Measurements from ENCODE around the gene RNF213. TPM values are rescaled to one million over a fixed set of nuclear protein-coding genes. Genes with fewer than 3 reads are reported as not detected.

RNF213 gene
- total RNA-seq, 3 donors from 2014 or later = 135 to 143 (median 136) TPM

- no peak overlapping the region for H3K4me3 ChIP-seq
- no peak for ATAC-seq
- no peaks in the 10 kb centered on the region for H3K36me3 ChIP-seq (ENCODE audit: low read depth)
- TF ChIP-seq, protein P1, sequence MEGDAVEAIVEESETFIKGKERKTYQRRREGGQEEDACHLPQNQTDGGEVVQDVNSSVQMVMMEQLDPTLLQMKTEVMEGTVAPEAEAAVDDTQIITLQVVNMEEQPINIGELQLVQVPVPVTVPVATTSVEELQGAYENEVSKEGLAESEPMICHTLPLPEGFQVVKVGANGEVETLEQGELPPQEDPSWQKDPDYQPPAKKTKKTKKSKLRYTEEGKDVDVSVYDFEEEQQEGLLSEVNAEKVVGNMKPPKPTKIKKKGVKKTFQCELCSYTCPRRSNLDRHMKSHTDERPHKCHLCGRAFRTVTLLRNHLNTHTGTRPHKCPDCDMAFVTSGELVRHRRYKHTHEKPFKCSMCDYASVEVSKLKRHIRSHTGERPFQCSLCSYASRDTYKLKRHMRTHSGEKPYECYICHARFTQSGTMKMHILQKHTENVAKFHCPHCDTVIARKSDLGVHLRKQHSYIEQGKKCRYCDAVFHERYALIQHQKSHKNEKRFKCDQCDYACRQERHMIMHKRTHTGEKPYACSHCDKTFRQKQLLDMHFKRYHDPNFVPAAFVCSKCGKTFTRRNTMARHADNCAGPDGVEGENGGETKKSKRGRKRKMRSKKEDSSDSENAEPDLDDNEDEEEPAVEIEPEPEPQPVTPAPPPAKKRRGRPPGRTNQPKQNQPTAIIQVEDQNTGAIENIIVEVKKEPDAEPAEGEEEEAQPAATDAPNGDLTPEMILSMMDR (IDR thresholded peaks at IDR 0.05) = no peak
- H3K9me3 ChIP-seq = no peaks in the 10 kb centered on the region
- intact Hi-C loops (cut with DNase I, micrococcal nuclease) = no loop called here
- no peak for DNase-seq
- H3K4me1 ChIP-seq (ENCODE audit: low read depth) = peaks cover 47% of the 10 kb centered on the region
These were observed 1.2 kb downstream of the RNF213 start for GRCh38 chr17:80261895-80262279.

- DNase-seq (no peak), ATAC-seq (no peak)
- H3K9me3 ChIP-seq = no peaks in the 10 kb centered on the region
- peaks cover 44% of the 10 kb centered on the region for H3K4me1 ChIP-seq (ENCODE audit: low read depth)
- H3K4me3 ChIP-seq = no peak overlapping the region
- TF ChIP-seq, protein P1 (IDR thresholded peaks at IDR 0.05) = no peak
- H3K36me3 ChIP-seq (ENCODE audit: low read depth) = no peaks in the 10 kb centered on the region
- intact Hi-C loops (cut with DNase I, micrococcal nuclease) = no loop called here
These were observed 1.6 kb downstream of the RNF213 start for GRCh38 chr17:80262291-80262690.

DNA sequence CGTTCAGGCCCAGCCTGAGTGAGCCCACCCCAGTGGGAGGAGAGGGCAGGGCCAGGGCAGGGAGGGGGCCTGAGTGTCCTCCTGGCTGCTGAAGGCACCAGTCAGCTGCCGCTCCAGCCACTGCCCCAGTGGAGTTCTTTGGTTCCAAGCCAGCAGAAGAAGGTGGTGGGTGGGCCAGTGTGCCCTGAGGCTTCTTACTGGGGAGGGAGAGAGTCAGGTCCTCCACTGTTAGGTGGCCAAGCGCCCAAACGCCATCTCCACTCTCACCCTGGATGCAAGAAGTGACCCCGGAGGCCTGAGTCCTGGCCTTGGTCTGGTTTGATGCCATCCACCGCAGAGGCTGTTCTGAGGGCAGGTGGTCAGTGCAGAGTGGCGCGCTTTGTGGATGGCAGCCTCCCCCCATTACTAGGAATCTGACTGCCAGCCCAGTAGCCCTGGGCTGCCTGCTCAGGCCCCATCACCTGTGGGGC is 2.2 kb downstream of the RNF213 start:
- Histone ChIP-seq H3K36me3 (ENCODE audit: low read depth) (no peaks in the 10 kb centered on the region), H3K9me3 (no peaks in the 10 kb centered on the region), H3K4me1 (ENCODE audit: low read depth) (peaks cover 40% of the 10 kb centered on the region), H3K4me3 (no peak overlapping the region)
- ATAC-seq = no peak
- TF ChIP-seq, protein P1 (IDR thresholded peaks at IDR 0.05) = no peak
- peak in 1 of 3 donors; percentile 70 for DNase-seq
- intact Hi-C loops (cut with DNase I, micrococcal nuclease) = no loop called here

- Histone ChIP-seq H3K36me3 (ENCODE audit: low read depth) (no peaks in the 10 kb centered on the region), H3K4me1 (ENCODE audit: low read depth) (peaks cover 38% of the 10 kb centered on the region), H3K4me3 (no peak overlapping the region), H3K9me3 (no peaks in the 10 kb centered on the region)
- intact Hi-C loops (cut with DNase I, micrococcal nuclease) = no loop called here
- DNase-seq (peak; percentile 83 to 97 (median 92)), ATAC-seq (peak; percentile 72)
- TF ChIP-seq, protein P1 (IDR thresholded peaks at IDR 0.05) = no peak
These were observed 2.9 kb downstream of the RNF213 start for GRCh38 chr17:80263253-80264204.

- Histone ChIP-seq H3K36me3 (ENCODE audit: low read depth) (no peaks in the 10 kb centered on the region), H3K9me3 (no peaks in the 10 kb centered on the region), H3K4me3 (no peak overlapping the region), H3K4me1 (ENCODE audit: low read depth) (peaks cover 32% of the 10 kb centered on the region)
- intact Hi-C loops (cut with DNase I, micrococcal nuclease) = no loop called here
- no peak for ATAC-seq
- DNase-seq = peak; percentile 41 to 87 (median 65)
- TF ChIP-seq, protein P1 (IDR thresholded peaks at IDR 0.05) = no peak
These were observed 3.8 kb downstream of the RNF213 start for GRCh38 chr17:80264205-80265075.
